Measurements from ENCODE around the gene NLK.

GRCh38 chr17:28196636-28197035, 154.2 kb downstream of the NLK start:
- no peak for TF ChIP-seq CTCF (IDR thresholded peaks at IDR 0.05)
- no peak for TF ChIP-seq POLR2A (IDR thresholded peaks at IDR 0.05)

All from body of pancreas (tissue), 4 donors.